A204.1 (cell line): Measurements from ENCODE around the gene KRT35.

ENCODE experiments used
- FAIRE-seq: peaks from 2 replicates; lab custom pipeline; 2012; peaks lifted over from hg19 to GRCh38; lab: Jason Lieb, UNC

KRT35 gene

GRCh38 chr17:41511716-41512115 lies 30.8 kb upstream of the KRT35 start:
- no peak for FAIRE-seq

- FAIRE-seq, result no peak
Observed at GRCh38 chr17:41511116-41511515, 30.2 kb upstream of the KRT35 start.

GRCh38 chr17:41510251-41511065 lies 29.5 kb upstream of the KRT35 start:
- FAIRE-seq, result no peak

GRCh38 chr17:41507315-41507880 lies 26.4 kb upstream of the KRT35 start:
- FAIRE-seq, result no peak

GRCh38 chr17:41505809-41506767 lies 25.1 kb upstream of the KRT35 start:
- FAIRE-seq, result no peak

- FAIRE-seq, result no peak
Observed at GRCh38 chr17:41505007-41505808, 24.3 kb upstream of the KRT35 start, which contains the start of gene KRT13. Gene KRT13, minus strand, starts transcription at chr17:41505612. Its CDS starts 62 bp downstream, at chr17:41505550.

- FAIRE-seq, result no peak
Observed at GRCh38 chr17:41504246-41504977, 23.5 kb upstream of the KRT35 start.

GRCh38 chr17:41503202-41503601 lies 22.3 kb upstream of the KRT35 start:
- no peak for FAIRE-seq

- FAIRE-seq, result no peak
Observed at GRCh38 chr17:41500131-41500911, 19.4 kb upstream of the KRT35 start.

- no peak for FAIRE-seq
Observed at GRCh38 chr17:41499714-41500113, 18.8 kb upstream of the KRT35 start.

- FAIRE-seq, result no peak
Observed at GRCh38 chr17:41498276-41498675, 17.3 kb upstream of the KRT35 start.

GRCh38 chr17:41496803-41497484 lies 16.0 kb upstream of the KRT35 start:
- no peak for FAIRE-seq

- no peak for FAIRE-seq
Observed at GRCh38 chr17:41494524-41494923, 13.6 kb upstream of the KRT35 start.

GRCh38 chr17:41492771-41493170 lies 11.8 kb upstream of the KRT35 start:
- FAIRE-seq, result no peak

GRCh38 chr17:41492351-41492750 lies 11.4 kb upstream of the KRT35 start:
- no peak for FAIRE-seq

- no peak for FAIRE-seq
Observed at GRCh38 chr17:41491476-41491875, 10.5 kb upstream of the KRT35 start.

GRCh38 chr17:41490000-41490990 lies 9.3 kb upstream of the KRT35 start:
- no peak for FAIRE-seq

GRCh38 chr17:41489531-41489930 lies 8.6 kb upstream of the KRT35 start, which contains the start of gene KRT36:
Gene KRT36, minus strand, starts transcription at chr17:41489910. Its CDS starts 46 bp downstream, at chr17:41489864.
- no peak for FAIRE-seq
